Endometrial microvascular endothelial cells (primary cell): ENCODE data around the gene IGF2. TPM values are rescaled to one million over a fixed set of nuclear protein-coding genes. Genes with fewer than 3 reads are reported as not detected.

Experiments
- in situ Hi-C: cut with HindIII; loops from 2 replicates; pipeline ENCODE4 v1.10.0; 2017; ENCODE audit warnings: low sequenced_read_pairs, low pct_unique_long_range_greater_than_20kb; ENCODE audit errors: inconsistent ontology term
- total RNA-seq: library from RNA; depleted of rRNA; stranded (reverse); fragments of >200 nt; gene quantifications from one replicate; pipeline ENCODE4 v1.2.3, GENCODE V29; 2015; ENCODE audit errors: inconsistent ontology term

Gene IGF2
- total RNA-seq, 1 donor from 2014 or later = not detected

- in situ Hi-C loops = no loop called here
These were observed 50.2 kb downstream of the IGF2 start for GRCh38 chr11:2088746-2089535.

GRCh38 chr11:2088284-2088683 is 50.9 kb downstream of the IGF2 start:
- in situ Hi-C loops = no loop called here

GRCh38 chr11:2086239-2087040 is 52.7 kb downstream of the IGF2 start:
- in situ Hi-C loops = no loop called here

- in situ Hi-C loops = no loop called here
These were observed 53.7 kb downstream of the IGF2 start for GRCh38 chr11:2085251-2086066.

- in situ Hi-C loops = no loop called here
These were observed 54.5 kb downstream of the IGF2 start for GRCh38 chr11:2084721-2085120.

Other genes with a start within 250 kb of the IGF2 start
- gene PRR33, start 247.5 kb downstream of the IGF2 start, total RNA-seq = not detected
- gene TNNT3, start 219.7 kb downstream of the IGF2 start, total RNA-seq = not detected
- gene MRPL23, start 192.1 kb downstream of the IGF2 start, total RNA-seq = 170 TPM
- 5.4 TPM for gene H19, start 141.5 kb downstream of the IGF2 start, total RNA-seq
- gene INS, start 21.8 kb upstream of the IGF2 start, total RNA-seq = not detected
- not detected for gene TH, start 32.4 kb upstream of the IGF2 start, total RNA-seq
- not detected for gene ASCL2, start 131.2 kb upstream of the IGF2 start, total RNA-seq
- gene C11orf21, start 162.5 kb upstream of the IGF2 start, total RNA-seq = not detected
- gene TSPAN32, start 162.6 kb upstream of the IGF2 start, total RNA-seq = not detected
- gene CD81, start 237.9 kb upstream of the IGF2 start, total RNA-seq = 249 TPM